GM18520 (cell line): ENCODE results near the gene DNM3.

Source experiments
- ATAC-seq: cut with Tn5 transposase; IDR thresholded peaks from one replicate; pipeline ENCODE4 v1.9.1; 2021; ENCODE audit not compliant: unreplicated experiment

Gene DNM3

GRCh38 chr1:171916315-171916771 lies 75.0 kb downstream of the DNM3 start:
- ATAC-seq = no peak

- no peak for ATAC-seq
Observed at GRCh38 chr1:171917331-171917730, 76.0 kb downstream of the DNM3 start.

- ATAC-seq = no peak
Observed at GRCh38 chr1:171919891-171920887, 78.9 kb downstream of the DNM3 start.

DNA sequence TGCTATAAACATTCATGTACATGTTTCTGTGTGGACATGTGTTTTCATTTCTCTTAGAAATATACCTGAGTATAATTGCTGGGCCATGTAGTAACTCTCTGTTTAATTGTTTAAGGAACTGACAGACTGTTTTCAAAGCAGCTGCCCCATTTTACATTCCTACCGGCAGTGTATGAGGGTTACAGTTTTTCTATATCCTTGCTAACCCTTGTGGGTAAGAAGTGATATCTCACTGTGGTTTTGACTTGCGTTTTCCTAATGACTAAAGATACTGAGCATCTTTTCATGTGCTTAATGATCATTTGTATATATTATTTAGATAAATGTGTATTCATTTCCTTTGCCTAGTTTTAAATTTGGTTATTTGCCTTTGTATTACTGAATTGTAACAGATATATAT lies 81.7 kb downstream of the DNM3 start:
- ATAC-seq = no peak

GRCh38 chr1:171929121-171929520 lies 87.8 kb downstream of the DNM3 start:
- ATAC-seq = no peak

DNA sequence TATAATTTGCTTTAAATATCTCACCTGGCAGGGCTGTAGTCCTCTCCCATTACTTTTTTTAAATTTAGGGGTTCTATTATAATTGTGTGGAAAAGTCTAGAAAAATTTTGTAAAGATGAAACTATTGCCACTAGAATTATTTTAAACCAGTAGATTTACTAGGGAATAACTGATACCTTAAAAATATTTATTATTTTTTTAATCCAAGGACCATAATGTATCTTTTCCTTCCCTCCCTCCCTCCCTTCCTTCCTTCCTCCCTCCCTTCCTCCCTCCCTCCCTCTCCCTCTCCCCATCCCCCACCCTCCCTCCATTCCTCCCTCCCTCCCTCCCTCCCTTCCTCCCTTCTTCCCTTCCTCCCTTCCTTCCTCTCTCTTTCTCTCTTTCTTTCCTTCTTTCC lies 90.5 kb downstream of the DNM3 start:
- no peak for ATAC-seq

DNA sequence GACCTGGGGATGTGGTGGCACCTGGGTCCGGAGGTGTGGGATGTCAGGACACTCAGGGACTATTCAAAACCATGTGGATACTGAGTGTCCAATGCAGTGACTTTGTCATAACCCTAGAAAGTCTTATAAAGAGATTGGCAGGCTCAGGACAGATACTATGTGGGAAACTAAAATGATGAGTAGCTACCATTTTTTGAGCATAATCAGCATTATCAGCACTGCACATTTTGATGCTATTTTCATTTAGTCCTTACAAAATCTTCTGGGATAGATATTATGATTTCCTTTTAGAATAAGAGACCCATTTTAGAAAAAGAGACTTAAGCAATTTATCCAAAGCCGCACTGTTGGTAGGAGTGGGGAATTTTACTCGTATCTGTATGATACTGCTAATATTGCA lies 93.4 kb downstream of the DNM3 start:
- ATAC-seq = no peak

DNA sequence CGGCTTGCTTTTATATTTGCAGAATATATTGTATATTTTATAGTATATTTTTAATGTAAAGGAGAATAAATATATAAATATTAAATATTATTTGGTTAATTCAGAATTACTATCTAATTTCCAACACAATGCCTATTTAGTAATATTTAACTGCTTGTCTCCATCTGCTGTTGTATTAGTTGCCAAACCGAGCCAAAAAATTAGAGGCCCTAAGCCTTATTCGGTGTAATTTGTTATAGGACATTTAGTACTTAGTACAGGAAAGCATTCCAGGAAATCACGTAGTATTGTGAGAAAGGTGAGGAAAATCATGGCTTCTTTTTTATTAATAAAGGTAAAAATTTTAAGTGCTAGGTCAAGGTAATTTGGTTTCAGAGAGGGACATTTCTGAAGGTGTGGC lies 93.8 kb downstream of the DNM3 start:
- ATAC-seq = no peak

DNA sequence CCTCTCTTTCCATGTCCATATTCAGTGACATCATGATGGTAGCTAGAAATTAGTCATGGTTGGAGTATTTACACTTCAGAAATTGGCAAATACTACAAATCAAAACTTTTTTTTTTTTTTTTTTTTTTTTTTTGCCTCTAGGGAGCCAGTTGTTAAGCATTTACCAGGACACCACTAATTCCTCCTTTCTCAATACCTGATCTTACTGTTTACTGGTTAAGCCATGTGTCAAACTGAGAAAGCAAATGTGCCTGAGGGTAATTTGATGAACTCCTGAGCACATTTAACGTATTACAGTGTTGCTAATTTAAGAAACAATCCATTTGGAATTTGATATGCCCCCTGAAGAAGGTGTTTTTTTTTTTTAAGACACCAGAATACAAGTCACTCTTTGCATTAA lies 94.4 kb downstream of the DNM3 start:
- no peak for ATAC-seq

DNA sequence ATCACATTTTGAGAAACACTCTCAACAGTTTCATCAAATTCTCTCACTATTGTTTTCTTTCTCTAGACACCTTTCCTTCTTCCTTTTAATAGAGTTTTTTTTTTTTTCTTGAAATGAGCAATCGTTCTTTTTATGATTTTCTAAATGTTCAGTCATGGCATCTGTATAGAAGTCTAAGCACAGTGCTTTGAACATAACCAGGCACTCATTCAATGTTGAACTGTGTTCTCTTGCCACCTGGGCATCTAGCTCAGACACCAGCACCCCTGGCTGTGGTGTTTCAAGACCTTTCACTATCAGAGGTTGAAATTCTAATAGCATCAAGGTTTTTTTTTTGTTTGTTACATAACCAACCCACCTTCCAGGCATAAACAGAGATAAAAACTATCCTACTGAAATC lies 96.6 kb downstream of the DNM3 start:
- ATAC-seq = no peak

DNA sequence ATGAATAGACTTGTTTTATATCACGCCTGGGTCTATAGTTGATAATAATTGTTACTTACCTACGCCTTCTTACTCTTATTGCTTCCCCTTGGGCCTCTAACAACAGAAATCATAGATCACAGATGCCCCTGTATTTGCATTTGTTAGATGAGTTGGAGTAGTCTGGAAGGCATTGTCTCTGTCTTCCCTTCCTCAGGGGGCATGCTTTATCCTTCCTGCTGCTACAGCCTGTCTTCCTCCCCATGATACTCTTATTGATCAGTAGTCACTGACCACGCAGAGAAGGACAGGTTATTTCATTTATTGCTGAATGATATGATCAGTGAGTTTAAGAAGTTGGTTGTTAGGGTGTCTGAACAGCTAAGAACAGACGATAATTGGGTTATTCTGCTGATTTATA lies 98.4 kb downstream of the DNM3 start:
- no peak for ATAC-seq

- ATAC-seq = no peak
Observed at GRCh38 chr1:171940368-171940767, 99.1 kb downstream of the DNM3 start.

- ATAC-seq = no peak
Observed at GRCh38 chr1:171941920-171942319, 100.6 kb downstream of the DNM3 start.

GRCh38 chr1:171943973-171944561 lies 102.8 kb downstream of the DNM3 start:
- no peak for ATAC-seq

DNA sequence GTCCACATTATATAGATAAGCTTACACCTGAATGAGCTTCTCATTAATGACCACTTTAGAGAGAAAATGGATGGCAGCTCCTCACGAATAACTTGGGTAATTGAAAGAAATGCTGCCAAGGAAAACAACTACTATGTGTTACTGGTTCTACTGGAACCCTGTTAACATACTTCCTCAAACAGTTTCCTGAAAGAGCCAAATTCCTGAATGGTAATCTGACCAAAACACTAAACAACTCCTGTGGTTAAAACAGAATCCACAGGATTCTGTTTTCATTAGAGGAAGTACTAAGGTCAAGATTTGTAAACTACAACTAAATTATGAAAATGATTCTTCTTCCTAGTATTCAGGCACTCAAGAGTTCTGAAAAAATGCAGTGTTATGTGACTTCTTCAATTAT lies 107.2 kb downstream of the DNM3 start:
- ATAC-seq = no peak

DNA sequence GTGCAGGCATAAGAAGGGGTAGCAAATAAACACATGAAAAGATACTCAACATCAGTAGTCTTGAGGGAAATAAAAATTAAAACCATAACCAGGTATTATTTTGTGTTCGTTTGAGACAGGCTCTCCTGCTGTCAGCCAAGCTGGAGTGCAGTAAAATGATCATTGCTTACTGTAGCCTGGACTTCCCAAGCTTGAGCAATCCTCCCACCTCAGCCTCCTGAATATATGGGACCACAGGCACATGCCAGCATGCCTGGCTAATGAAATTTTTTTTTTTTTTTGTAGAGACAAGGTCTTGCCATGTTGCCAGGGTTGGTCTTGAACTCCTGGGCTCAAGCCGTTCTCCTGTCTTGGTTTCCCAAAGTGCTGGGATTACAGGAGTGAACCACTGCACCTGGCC lies 108.0 kb downstream of the DNM3 start:
- ATAC-seq = no peak

GRCh38 chr1:171953835-171954234 lies 112.5 kb downstream of the DNM3 start:
- no peak for ATAC-seq

GRCh38 chr1:171954361-171954760 lies 113.1 kb downstream of the DNM3 start:
- no peak for ATAC-seq

- no peak for ATAC-seq
Observed at GRCh38 chr1:171961861-171962260, 120.6 kb downstream of the DNM3 start.

GRCh38 chr1:171963762-171964161 lies 122.5 kb downstream of the DNM3 start:
- ATAC-seq = no peak

- ATAC-seq = no peak
Observed at GRCh38 chr1:171965777-171966176, 124.5 kb downstream of the DNM3 start.
